ENCODE measurements around the gene FREM2. TPM values are rescaled to one million over a fixed set of nuclear protein-coding genes. Genes with fewer than 3 reads are reported as not detected.

Gene FREM2
- total RNA-seq, 4 donors from 2014 or later, result 0.28 to 2.8 (median 1.6) TPM

DNA sequence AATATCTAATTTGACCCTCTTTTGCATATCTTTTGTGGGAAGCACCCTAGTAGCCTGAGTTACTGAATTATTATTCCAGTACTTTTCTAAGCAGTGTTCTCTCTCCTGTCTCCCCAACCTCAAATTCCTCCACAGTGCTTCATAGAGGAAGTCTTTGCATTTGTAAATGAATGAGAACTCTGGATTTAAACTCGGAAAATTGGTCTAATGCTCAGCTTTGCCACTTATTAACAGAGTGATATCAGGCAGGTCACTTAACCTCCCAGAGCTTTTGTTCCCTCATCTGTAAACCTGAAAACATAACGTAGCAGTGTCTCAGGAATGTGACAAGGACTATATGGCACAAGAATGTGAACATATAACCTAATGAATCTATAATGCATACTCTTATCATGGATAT, 26.2 kb downstream of the FREM2 start:
- ATAC-seq (ENCODE audit: low FRiP score), result no peak
- TF ChIP-seq, protein P1, sequence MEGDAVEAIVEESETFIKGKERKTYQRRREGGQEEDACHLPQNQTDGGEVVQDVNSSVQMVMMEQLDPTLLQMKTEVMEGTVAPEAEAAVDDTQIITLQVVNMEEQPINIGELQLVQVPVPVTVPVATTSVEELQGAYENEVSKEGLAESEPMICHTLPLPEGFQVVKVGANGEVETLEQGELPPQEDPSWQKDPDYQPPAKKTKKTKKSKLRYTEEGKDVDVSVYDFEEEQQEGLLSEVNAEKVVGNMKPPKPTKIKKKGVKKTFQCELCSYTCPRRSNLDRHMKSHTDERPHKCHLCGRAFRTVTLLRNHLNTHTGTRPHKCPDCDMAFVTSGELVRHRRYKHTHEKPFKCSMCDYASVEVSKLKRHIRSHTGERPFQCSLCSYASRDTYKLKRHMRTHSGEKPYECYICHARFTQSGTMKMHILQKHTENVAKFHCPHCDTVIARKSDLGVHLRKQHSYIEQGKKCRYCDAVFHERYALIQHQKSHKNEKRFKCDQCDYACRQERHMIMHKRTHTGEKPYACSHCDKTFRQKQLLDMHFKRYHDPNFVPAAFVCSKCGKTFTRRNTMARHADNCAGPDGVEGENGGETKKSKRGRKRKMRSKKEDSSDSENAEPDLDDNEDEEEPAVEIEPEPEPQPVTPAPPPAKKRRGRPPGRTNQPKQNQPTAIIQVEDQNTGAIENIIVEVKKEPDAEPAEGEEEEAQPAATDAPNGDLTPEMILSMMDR (IDR thresholded peaks at IDR 0.05), result no peak
- DNase-seq (ENCODE audit: low spot score), result no peak

DNA sequence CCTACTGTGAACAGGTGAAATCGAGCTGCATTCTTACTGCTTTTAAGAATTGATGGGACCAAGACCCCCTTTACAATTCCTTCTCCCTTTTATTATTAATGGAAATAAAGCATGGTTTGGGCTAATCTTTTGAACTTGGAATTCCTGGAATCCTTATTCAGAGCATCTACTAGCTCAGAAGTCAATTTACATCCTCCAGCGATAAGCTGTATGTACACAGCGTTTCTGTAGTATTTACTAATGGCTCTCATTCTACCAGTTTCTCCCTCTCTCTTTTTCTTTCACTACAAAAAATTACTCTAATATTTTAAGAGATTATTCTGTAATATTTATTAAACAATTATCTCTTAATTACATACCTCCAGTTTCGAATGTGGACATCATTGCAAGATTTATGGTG, 31.5 kb downstream of the FREM2 start:
- TF ChIP-seq, protein P1 (IDR thresholded peaks at IDR 0.05), result no peak
- no peak for ATAC-seq (ENCODE audit: low FRiP score)
- no peak for DNase-seq (ENCODE audit: low spot score)

DNA sequence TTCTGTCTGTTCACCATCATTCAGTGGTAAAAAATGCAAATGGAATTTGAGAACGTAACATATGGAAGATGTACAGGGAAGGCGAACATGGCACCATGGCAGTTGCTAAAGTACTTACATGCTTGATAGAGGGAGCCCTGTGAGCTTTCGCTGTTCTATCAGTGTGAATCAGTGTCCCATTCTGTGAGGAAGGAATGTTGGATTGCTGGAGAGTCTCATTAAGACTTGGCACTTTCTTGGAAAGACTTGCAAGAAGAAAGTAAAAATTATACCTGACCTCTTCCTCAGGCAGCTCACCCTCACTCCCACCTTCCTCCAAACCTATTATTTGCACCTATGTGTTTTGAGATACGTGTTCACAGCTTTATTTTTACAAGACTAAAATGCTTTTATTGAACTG, 43.5 kb downstream of the FREM2 start:
- TF ChIP-seq, protein P1 (IDR thresholded peaks at IDR 0.05), result no peak
- no peak for ATAC-seq (ENCODE audit: low FRiP score)
- no peak for DNase-seq (ENCODE audit: low spot score)

DNA sequence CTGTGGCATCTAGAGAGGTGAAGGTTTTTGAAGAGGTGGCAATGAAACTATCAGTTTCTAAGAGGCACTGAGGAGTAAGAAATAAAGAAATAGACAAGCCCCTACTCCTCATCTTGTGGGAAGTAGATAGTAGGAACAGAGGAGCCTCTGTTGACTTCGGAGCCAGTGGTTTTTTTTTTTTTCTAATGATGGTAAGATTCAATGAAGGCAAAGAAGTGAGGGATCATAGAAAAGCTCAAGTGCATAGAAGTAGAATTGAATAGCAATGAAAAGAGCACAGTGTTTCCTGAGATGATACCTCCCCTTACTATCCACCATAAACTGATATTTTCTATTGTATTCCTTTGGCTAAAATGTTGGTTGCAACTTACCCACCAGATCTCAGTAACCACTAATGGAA, 46.3 kb downstream of the FREM2 start:
- ATAC-seq (ENCODE audit: low FRiP score) (no peak), DNase-seq (ENCODE audit: low spot score) (no peak)
- TF ChIP-seq, protein P1 (IDR thresholded peaks at IDR 0.05), result no peak

DNA sequence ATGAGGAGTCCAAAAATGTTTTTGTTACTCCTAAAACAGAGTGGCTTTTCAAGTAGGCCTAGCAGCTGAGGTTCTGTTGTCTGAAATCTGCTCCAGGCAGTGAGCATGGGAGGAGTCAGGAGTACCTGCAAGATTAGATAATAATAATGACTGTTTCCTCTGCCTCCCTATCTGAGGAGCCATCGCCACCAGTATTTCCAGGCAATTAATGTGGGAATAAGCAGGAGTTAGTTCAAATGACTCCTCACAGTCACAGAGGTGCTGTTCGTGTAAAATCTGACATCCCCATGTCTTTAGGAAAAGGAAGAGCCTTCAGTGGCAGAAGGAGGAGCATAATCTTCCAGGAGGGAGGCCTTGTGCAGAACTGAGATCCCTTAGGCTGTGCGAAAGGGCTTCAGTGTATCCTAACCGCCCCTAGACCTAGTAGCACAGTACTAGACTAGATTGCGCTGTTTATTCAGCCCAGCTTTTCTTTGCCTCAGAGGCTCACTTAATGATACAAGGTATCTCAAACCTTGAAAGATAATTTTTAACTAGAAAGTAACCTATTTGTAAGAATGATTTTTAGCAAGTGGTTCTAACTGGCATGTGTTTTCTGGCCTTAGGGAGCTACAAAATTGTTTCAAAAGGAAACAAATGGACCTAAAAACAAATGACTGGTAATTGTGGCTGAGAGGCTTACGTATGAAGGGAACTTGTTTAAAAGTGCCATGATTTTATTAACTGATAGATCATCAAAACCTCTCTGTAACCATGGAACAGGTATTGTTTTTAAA, 49.0 kb downstream of the FREM2 start:
- no peak for DNase-seq (ENCODE audit: low spot score)
- ATAC-seq (ENCODE audit: low FRiP score), result no peak
- TF ChIP-seq, protein P1 (IDR thresholded peaks at IDR 0.05), result no peak

DNA sequence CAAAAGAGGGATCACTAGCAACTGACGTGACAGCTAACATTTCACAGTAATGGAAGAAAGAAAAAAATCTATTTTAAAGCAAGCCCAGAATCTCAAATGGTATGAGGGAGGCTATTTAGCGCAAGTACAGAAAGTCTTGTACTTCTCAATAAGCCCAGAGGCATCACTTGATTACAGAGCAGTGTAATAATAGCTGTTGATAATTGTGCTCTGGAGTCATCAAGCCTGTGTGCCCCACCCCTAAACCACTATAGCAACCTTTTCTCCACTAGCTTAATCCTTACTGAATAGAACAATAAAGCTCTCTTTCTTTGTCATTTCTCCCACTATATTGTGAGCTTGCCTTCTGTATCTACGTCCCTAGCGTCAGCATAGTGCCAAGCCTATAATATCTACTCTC, 56.6 kb downstream of the FREM2 start:
- DNase-seq (ENCODE audit: low spot score), result no peak
- ATAC-seq (ENCODE audit: low FRiP score), result no peak
- TF ChIP-seq, protein P1 (IDR thresholded peaks at IDR 0.05), result no peak

DNA sequence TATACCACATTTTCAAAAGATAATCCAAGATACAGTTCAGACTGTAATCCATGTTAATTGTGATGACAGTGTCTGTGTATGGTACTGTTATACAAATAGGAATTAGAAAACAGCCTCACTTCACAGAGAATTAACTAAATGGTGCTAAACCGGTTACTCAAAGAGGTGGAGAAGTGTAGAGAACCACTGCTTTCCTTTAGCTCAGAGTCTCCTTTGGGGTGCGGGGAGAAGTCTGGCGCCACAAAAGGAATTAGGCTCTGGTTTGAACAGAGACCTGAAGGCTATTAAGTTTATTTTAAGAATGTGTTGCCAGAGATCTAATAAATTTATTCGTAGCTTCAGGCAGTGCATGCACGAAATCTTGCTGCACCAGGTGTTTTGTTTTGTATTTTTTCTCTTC, 65.8 kb downstream of the FREM2 start:
- TF ChIP-seq, protein P1 (IDR thresholded peaks at IDR 0.05), result no peak
- no peak for DNase-seq (ENCODE audit: low spot score)
- ATAC-seq (ENCODE audit: low FRiP score), result no peak

All from omental fat pad (tissue), 4 donors.